Activated CD4-positive, alpha-beta memory T cell treated with anti-CD3 and anti-CD28 coated beads for 36 hours (primary cell): ENCODE results near the gene RIMBP2. TPM values are rescaled to one million over a fixed set of nuclear protein-coding genes. Genes with fewer than 3 reads are reported as not detected.

Experiments
- CTCF ChIA-PET: fragments of 350-600 bp; sonication (Branson Sonifier 250); formaldehyde crosslinking; loops from one replicate; lab custom pipeline; 2021; ENCODE audit warnings: antibody characterized with exemption, inconsistent platforms; lab: Charles Lee
- POLR2A ChIA-PET: fragments of 350-600 bp; sonication (Branson Sonifier 250); formaldehyde crosslinking; loops from one replicate; lab custom pipeline; 2021; ENCODE audit warnings: antibody characterized with exemption; lab: Charles Lee
- DNase-seq: peaks from one replicate; pipeline ENCODE4 v3.0.0-alpha.2; 2020
- H3K27ac Mint-ChIP-seq: one replicate; pipeline ENCODE4 v1.8.0; 2021; ENCODE audit warnings: mixed read lengths
- H3K27me3 Mint-ChIP-seq: one replicate; pipeline ENCODE4 v1.8.0; 2021; ENCODE audit warnings: mixed read lengths
- H3K36me3 Mint-ChIP-seq: one replicate; pipeline ENCODE4 v1.8.0; 2021; ENCODE audit warnings: mixed read lengths
- H3K4me1 Mint-ChIP-seq: one replicate; pipeline ENCODE4 v1.8.0; 2021; ENCODE audit warnings: low read depth, mixed read lengths
- H3K4me3 Mint-ChIP-seq: one replicate; pipeline ENCODE4 v1.8.0; 2021; ENCODE audit warnings: mild to moderate bottlenecking, mixed read lengths
- H3K9me3 Mint-ChIP-seq: one replicate; pipeline ENCODE4 v1.8.0; 2021; ENCODE audit warnings: mixed read lengths
- intact Hi-C: fragments of 100-400 bp; cut with micrococcal nuclease; formaldehyde crosslinking; loops from one replicate; pipeline ENCODE4 v1.15.1; 2023
- total RNA-seq, 2 experiments: library from RNA; stranded (reverse); gene quantifications; one replicate each; pipeline ENCODE4 v1.2.3, GENCODE V29; 2021

Gene RIMBP2
- total RNA-seq, 2 experiments from 2014 or later, result 0.27 TPM; not detected in 1

DNA sequence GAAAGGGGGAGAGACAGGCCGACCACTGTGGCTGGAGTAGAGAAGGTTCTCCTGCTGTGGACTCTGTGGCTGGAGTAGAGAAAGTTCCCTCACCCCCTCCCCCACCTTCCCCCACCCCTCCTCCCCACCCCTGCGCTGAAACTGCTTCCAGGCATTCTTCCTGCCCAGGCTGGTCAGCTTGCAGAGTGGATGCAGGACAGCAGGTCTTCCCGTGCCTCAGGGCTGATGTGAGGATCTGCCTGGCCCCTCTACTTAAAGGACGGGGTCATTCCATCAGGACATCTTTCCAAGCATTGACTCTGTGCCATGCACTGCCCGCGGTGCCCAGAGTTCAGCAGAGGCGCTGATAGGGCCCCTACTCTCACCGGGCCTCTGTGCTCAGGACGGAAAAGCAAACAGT lies 13.2 kb upstream of the RIMBP2 start:
- no peaks in the 10 kb centered on the region for H3K27me3 Mint-ChIP-seq
- no peaks in the 10 kb centered on the region for H3K36me3 Mint-ChIP-seq
- intact Hi-C loops, result no loop called here
- no peak overlapping the region for H3K27ac Mint-ChIP-seq
- no peaks in the 10 kb centered on the region for H3K4me1 Mint-ChIP-seq
- ChIA-PET POLR2A (no interaction called here), CTCF (no interaction called here)
- DNase-seq, result no peak
- no peak overlapping the region for H3K4me3 Mint-ChIP-seq
- H3K9me3 Mint-ChIP-seq, result peaks cover 18% of the 10 kb centered on the region

DNA sequence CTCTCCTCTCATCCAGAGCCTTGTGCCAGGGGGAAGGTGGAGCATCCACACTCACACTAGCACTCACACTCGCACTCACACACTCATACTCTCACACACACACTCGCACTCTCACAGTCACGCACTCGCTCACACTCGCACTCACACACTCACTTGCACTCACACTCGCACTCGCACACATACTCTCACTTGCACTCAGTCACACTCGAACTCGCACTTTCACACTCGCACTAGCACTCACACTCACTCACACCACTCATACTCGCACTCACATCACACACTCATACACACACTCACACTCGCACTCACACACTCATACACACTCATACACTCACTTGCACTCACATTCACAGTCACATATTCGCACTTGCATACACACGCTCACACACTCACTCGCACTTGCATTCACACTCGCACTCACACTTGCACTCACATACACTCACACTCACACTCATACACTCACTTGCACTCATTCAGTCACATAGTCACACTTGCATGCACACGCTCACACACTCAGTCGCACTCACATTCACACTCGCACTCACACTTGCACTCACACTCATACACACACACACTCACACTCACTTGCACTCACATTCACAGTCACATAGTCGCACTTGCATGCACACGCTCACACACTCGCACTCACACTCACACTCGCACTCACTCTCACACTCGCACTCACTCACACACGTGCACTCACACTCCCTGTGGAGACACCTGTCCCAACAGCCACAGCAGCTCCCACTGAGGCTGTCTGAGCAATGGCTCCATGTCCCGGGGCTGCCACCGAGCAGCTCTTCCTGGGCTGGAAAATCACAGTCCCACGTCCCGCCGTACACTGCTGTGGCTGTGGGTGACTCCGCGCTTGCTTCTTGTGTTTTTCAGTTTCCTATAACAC lies 12.3 kb upstream of the RIMBP2 start:
- Mint-ChIP-seq H3K4me3 (no peak overlapping the region), H3K9me3 (peaks cover 26% of the 10 kb centered on the region), H3K27ac (no peak overlapping the region), H3K4me1 (no peaks in the 10 kb centered on the region), H3K27me3 (peaks cover 2% of the 10 kb centered on the region), H3K36me3 (no peaks in the 10 kb centered on the region)
- intact Hi-C loops, result no loop called here
- ChIA-PET POLR2A (no interaction called here), CTCF (no interaction called here)
- no peak for DNase-seq

- peaks cover 22% of the 10 kb centered on the region for H3K9me3 Mint-ChIP-seq
- no peak overlapping the region for H3K27ac Mint-ChIP-seq
- ChIA-PET POLR2A (no interaction called here), CTCF (no interaction called here)
- peaks cover 7% of the 10 kb centered on the region for H3K36me3 Mint-ChIP-seq
- peaks cover 28% of the 10 kb centered on the region for H3K27me3 Mint-ChIP-seq
- no peak for DNase-seq
- no peak overlapping the region for H3K4me3 Mint-ChIP-seq
- intact Hi-C loops, result no loop called here
- peaks cover 5% of the 10 kb centered on the region for H3K4me1 Mint-ChIP-seq
Measured at GRCh38 chr12:130719263-130719859, 3.3 kb upstream of the RIMBP2 start.

DNA sequence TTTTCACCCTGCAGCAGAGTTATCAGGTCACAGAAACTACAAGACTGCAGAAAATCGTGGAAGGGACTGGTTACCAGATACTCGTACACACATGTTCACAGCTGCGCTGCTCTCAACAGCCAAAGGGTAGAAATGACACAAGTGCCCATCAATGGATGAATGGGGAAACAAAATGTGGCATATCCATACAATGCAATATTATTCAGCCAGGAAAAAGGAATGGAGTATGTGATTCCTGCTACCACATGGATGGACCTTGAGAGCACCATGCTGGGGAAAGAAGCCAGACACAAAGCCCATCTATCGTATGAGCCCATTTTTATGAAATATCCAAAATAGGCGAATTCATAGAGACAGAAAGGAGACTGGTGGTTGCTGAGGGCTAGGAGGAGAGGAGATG lies 1.7 kb upstream of the RIMBP2 start:
- peaks cover 8% of the 10 kb centered on the region for H3K9me3 Mint-ChIP-seq
- H3K36me3 Mint-ChIP-seq, result peaks cover 5% of the 10 kb centered on the region
- H3K4me3 Mint-ChIP-seq, result no peak overlapping the region
- DNase-seq, result no peak
- intact Hi-C loops, result no loop called here
- H3K27me3 Mint-ChIP-seq, result peaks cover 31% of the 10 kb centered on the region
- ChIA-PET CTCF (no interaction called here), POLR2A (no interaction called here)
- H3K4me1 Mint-ChIP-seq, result peaks cover 5% of the 10 kb centered on the region
- H3K27ac Mint-ChIP-seq, result no peak overlapping the region

DNA sequence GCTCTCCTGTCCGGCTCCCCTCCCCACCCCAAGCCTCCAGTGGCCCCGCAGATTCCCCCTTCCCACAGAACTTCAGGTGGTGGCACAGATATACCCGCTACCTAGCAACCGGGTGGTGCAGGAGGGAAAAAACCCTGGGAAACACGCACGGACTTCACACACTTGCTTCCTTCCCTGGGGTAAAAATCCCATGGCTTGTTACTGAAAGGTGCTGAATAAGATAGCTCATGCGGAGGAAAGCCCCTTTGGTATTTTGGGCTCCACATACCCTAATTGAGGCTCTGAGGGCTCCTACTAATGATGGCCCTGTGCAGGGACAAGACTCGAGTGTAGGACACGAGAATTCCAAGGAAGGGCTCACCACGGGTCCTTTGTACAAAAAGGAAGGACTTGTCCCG lies 869 bp upstream of the RIMBP2 start:
- Mint-ChIP-seq H3K4me1 (peaks cover 5% of the 10 kb centered on the region), H3K27ac (no peak overlapping the region), H3K27me3 (peaks cover 37% of the 10 kb centered on the region), H3K36me3 (no peaks in the 10 kb centered on the region), H3K4me3 (no peak overlapping the region), H3K9me3 (no peaks in the 10 kb centered on the region)
- no peak for DNase-seq
- ChIA-PET POLR2A (no interaction called here), CTCF (no interaction called here)
- intact Hi-C loops, result no loop called here

DNA sequence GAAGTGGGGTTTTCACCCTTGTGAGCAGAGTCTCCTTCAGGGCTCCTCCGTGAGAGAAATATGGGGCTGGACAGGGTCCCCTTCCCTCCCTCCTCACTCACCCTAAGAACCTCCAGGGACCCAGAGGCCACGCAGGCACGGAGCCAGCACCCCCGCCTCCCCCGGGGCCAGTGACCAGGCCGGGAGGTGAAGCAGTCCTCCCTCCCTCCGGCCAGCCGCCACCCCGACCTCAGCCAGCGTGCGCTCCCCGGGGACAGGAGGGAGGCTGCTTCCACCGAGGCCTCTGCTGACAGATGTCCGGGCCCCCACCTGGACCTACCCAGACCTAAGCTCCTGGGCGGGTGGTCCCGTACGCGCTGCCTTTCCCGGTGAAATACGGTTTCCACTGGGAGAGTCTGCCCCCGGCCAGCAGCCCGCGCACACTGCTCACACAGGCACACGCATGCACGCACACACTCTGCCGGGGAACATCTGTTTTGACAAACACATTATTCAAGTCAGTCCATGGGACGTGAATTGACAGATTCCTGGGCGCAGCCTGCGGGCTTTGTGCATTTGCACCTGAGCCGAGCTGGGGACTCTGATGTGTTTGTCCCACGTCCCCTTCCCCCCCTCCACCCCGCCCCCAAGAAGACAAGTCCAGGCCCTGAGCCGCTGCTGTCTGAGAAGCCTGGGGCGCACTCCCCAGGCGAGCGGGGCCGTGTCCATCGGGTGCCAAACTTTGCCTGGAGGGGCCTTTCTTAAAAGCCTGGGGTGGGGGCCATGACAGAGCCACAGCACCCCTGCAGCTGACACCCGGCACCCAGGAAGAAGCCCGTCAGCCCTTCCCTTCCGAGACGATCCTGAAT lies 725 bp downstream of the RIMBP2 start:
- ChIA-PET CTCF (no interaction called here), POLR2A (no interaction called here)
- Mint-ChIP-seq H3K27ac (no peak overlapping the region), H3K27me3 (peaks cover 41% of the 10 kb centered on the region), H3K4me1 (peaks cover 5% of the 10 kb centered on the region), H3K4me3 (no peak overlapping the region), H3K9me3 (no peaks in the 10 kb centered on the region), H3K36me3 (no peaks in the 10 kb centered on the region)
- intact Hi-C loops, result no loop called here
- no peak for DNase-seq

DNA sequence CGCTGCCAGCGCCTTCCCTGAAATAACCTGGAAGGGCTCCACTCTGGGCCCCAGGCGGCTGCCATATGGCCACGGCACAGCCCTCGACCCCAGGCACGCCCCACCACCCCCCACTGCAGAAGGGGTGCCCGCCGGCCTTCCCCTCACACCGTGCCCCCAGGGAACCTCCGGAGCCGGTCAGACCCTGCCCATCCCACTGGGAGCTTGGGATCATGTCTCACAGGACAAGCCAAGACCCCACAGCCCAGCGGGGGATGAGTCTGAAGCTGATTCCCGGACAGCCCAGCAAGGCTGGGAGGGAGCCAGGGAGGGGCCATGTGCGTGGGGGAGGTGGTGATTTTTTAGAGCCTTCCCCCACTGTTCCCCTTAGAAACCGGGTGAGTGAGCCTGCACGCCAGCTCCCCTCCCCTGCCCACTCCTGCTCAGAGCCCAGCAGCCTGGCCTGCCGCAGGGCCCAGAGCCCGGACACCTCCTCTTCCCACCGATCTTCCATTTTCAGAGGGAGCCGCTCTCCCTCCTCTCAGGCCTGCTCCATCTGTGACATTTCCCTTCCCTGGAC lies 1.4 kb downstream of the RIMBP2 start:
- DNase-seq, result no peak
- Mint-ChIP-seq H3K27ac (no peak overlapping the region), H3K4me1 (peaks cover 5% of the 10 kb centered on the region), H3K9me3 (no peaks in the 10 kb centered on the region), H3K27me3 (peaks cover 39% of the 10 kb centered on the region), H3K4me3 (no peak overlapping the region), H3K36me3 (no peaks in the 10 kb centered on the region)
- CTCF ChIA-PET, result no interaction called here
- POLR2A ChIA-PET, result no interaction called here
- intact Hi-C loops, result no loop called here

GRCh38 chr12:130714091-130714590 lies 2.0 kb downstream of the RIMBP2 start:
- H3K4me3 Mint-ChIP-seq, result no peak overlapping the region

GRCh38 chr12:130713581-130713991 lies 2.5 kb downstream of the RIMBP2 start:
- POLR2A ChIA-PET, result no interaction called here
- intact Hi-C loops, result no loop called here
- no peaks in the 10 kb centered on the region for H3K36me3 Mint-ChIP-seq
- CTCF ChIA-PET, result no interaction called here
- no peak overlapping the region for H3K27ac Mint-ChIP-seq
- H3K4me3 Mint-ChIP-seq, result no peak overlapping the region
- H3K27me3 Mint-ChIP-seq, result peaks cover 41% of the 10 kb centered on the region
- peaks cover 5% of the 10 kb centered on the region for H3K4me1 Mint-ChIP-seq
- no peak for DNase-seq
- no peaks in the 10 kb centered on the region for H3K9me3 Mint-ChIP-seq

More at GRCh38 chr12:130714091-130714590, 2.0 kb downstream of the RIMBP2 start:
- Mint-ChIP-seq H3K9me3 (no peaks in the 10 kb centered on the region), H3K27ac (no peak overlapping the region), H3K27me3 (peaks cover 41% of the 10 kb centered on the region), H3K36me3 (no peaks in the 10 kb centered on the region), H3K4me1 (peaks cover 5% of the 10 kb centered on the region)
- ChIA-PET CTCF (no interaction called here), POLR2A (no interaction called here)
- DNase-seq, result no peak
- intact Hi-C loops, result no loop called here

GRCh38 chr12:130712346-130713065 lies 3.6 kb downstream of the RIMBP2 start:
- H3K4me1 Mint-ChIP-seq, result peaks cover 5% of the 10 kb centered on the region
- H3K9me3 Mint-ChIP-seq, result no peaks in the 10 kb centered on the region
- CTCF ChIA-PET, result interaction anchor here (1.1 kb wide), 1 partner anchor 36 kb away, joined by 3 read pairs; no protein-coding TSS in a partner anchor
- H3K4me3 Mint-ChIP-seq, result no peak overlapping the region
- no peaks in the 10 kb centered on the region for H3K36me3 Mint-ChIP-seq
- no peak overlapping the region for H3K27ac Mint-ChIP-seq
- intact Hi-C loops, result no loop called here
- DNase-seq, result no peak
- H3K27me3 Mint-ChIP-seq, result peaks cover 33% of the 10 kb centered on the region
- POLR2A ChIA-PET, result no interaction called here

- no peak overlapping the region for H3K27ac Mint-ChIP-seq
- H3K27me3 Mint-ChIP-seq, result peaks cover 29% of the 10 kb centered on the region
- DNase-seq, result no peak
- ChIA-PET CTCF (interaction anchor here (1.1 kb wide), 1 partner anchor 36 kb away, joined by 3 read pairs; no protein-coding TSS in a partner anchor), POLR2A (no interaction called here)
- intact Hi-C loops, result no loop called here
- H3K4me3 Mint-ChIP-seq, result no peak overlapping the region
- H3K4me1 Mint-ChIP-seq, result peaks cover 5% of the 10 kb centered on the region
- H3K36me3 Mint-ChIP-seq, result no peaks in the 10 kb centered on the region
- H3K9me3 Mint-ChIP-seq, result no peaks in the 10 kb centered on the region
Measured at GRCh38 chr12:130711756-130712155, 4.3 kb downstream of the RIMBP2 start.
